GM12878 (cell line): ENCODE measurements around the gene PRR18. TPM values are rescaled to one million over a fixed set of nuclear protein-coding genes. Genes with fewer than 3 reads are reported as not detected.
A peak's percentile ranks its signal among the peaks of the same experiment; 100 is the strongest.

Experiments
- CEBPZ ChIP-seq: fragments of 150-350 bp; IDR thresholded peaks from 2 replicates; pipeline ENCODE4 v1.6.1; 2016; ENCODE audit warnings: low read depth, low read length
- CHD4 ChIP-seq: fragments of 200-600 bp; sonication (generic); IDR thresholded peaks from 2 replicates; pipeline ENCODE4 v1.6.1; 2016; ENCODE audit warnings: mild to moderate bottlenecking
- E4F1 ChIP-seq: fragments of 450-650 bp; IDR thresholded peaks from 2 replicates; pipeline ENCODE4 v1.6.1; 2018; ENCODE audit warnings: borderline replicate concordance, mild to moderate bottlenecking; ENCODE audit not compliant: partially characterized antibody
- GABPA ChIP-seq: IDR thresholded peaks from 2 replicates; pipeline ENCODE4 v1.6.1; 2014; ENCODE audit warnings: antibody characterized with exemption, low read depth, mild to moderate bottlenecking, inconsistent platforms
- MEF2B ChIP-seq: fragments of 450-650 bp; IDR thresholded peaks from 2 replicates; pipeline ENCODE4 v1.6.1; 2018; ENCODE audit warnings: mild to moderate bottlenecking, moderate library complexity; ENCODE audit not compliant: partially characterized antibody, poor library complexity, severe bottlenecking
- MLLT1 ChIP-seq: fragments of 450-650 bp; IDR thresholded peaks from 2 replicates; pipeline ENCODE4 v1.6.1; 2016; ENCODE audit warnings: mild to moderate bottlenecking
- POLR2A ChIP-seq: IDR thresholded peaks from 2 replicates; pipeline ENCODE4 v1.6.1; 2011; ENCODE audit warnings: low read depth, mild to moderate bottlenecking, low read length
- POLR2AphosphoS5 ChIP-seq: IDR thresholded peaks from 2 replicates; pipeline ENCODE4 v1.6.1; 2011; ENCODE audit warnings: mild to moderate bottlenecking, low read length, inconsistent platforms
- USF2 ChIP-seq: IDR thresholded peaks from 2 replicates; pipeline ENCODE4 v1.6.1; 2011; ENCODE audit warnings: low read depth, low read length, improper control_type of control experiment, borderline replicate concordance
- WRNIP1 ChIP-seq: IDR thresholded peaks from 2 replicates; pipeline ENCODE4 v1.6.1; 2011; ENCODE audit warnings: low read depth, low read length, improper control_type of control experiment, borderline replicate concordance
- polyA plus RNA-seq, 11 experiments: library from polyadenylated mRNA; depleted of rRNA in 4 of 11; unstranded in 6 of 11; stranded (reverse) in 5 of 11; fragments of >200 nt; fragmentation: Nextera tagmentation in 4 of 11; fragmentation: Illumina TruSeq in 1 of 11; extraction: Ambion mirVana in 4 of 11; extraction: Trizol in 1 of 11; gene quantifications; 1 replicate in 1 of 11; 2 replicates in 10 of 11; pipeline versions ENCODE4 v1.2.1 to v1.2.3, GENCODE V29; 2011 to 2016; ENCODE audit warnings: inconsistent platforms in 2 of 11, missing spikeins in 2 of 11, low read depth in 1 of 11
- total RNA-seq, 4 experiments: library from RNA; depleted of rRNA in 3 of 4; stranded (reverse); fragments of >200 nt in 3 of 4; fragmentation: Illumina TruSeq in 1 of 4; extraction: Trizol in 1 of 4; gene quantifications; 2 replicates each; pipeline versions ENCODE4 v1.2.1 to v1.2.3, GENCODE V29; 2013 to 2021

PRR18 gene
- total and polyA plus RNA-seq, 10 of the 15 experiments (the other 5 are each of a cell fraction or from before 2014, with no cell fraction given): 0.13 to 8.2 (median 1.6) TPM

- TF ChIP-seq CEBPZ (no peak), POLR2A (0 out of 2 replicates have a peak, but pooled peaks have one; percentile 24), CHD4 (no peak), MLLT1 (peak; percentile 56; the same call in 1 of the 2 replicates), USF2 (no peak), MEF2B (no peak), E4F1 (no peak), GABPA (no peak), WRNIP1 (no peak), POLR2AphosphoS5 (peak; percentile 19; the same call in 1 of the 2 replicates)
Measured at GRCh38 chr6:166338854-166339253, 30.7 kb upstream of the PRR18 start (continued).
